Body of pancreas (tissue), 4 donors: ENCODE results near the gene RNF222. TPM values are rescaled to one million over a fixed set of nuclear protein-coding genes. Genes with fewer than 3 reads are reported as not detected.
A peak's percentile ranks its signal among the peaks of the same experiment; 100 is the strongest.

Experiments used
- ATAC-seq: fragments of 150-250 bp; one replicate; pipeline ENCODE4 v1.9.1; 2016
- DNase-seq, 4 donors: peaks; one replicate each; pipeline ENCODE4 v3.0.0-alpha.2; 2019
- H3K27ac ChIP-seq, 4 donors: fragments of 200-600 bp; sonication (generic); 1 replicate in 3 of 4; 2 replicates in 1 of 4; pipeline versions ENCODE4 v1.5.1 to v1.6.1; 2016 to 2019; ENCODE audit warnings: mild to moderate bottlenecking in 1 of 4, mixed read lengths in 1 of 4, moderate library complexity in 1 of 4
- H3K27me3 ChIP-seq, 2 donors: fragments of 200-600 bp; sonication (generic); one replicate each; pipeline ENCODE4 v1.6.0; 2016; ENCODE audit warnings: mild to moderate bottlenecking in 1 of 2
- H3K36me3 ChIP-seq, 2 donors: fragments of 200-600 bp; sonication (generic); replicated peaks in 1 of 2; 2 replicates each; pipeline ENCODE4 v1.5.1; 2016; ENCODE audit warnings: low read depth in 2 of 2; ENCODE audit not compliant: insufficient read depth in 1 of 2
- H3K4me1 ChIP-seq: fragments of 200-600 bp; sonication (generic); one replicate; pipeline ENCODE4 v1.6.0; 2016
- H3K4me3 ChIP-seq, 2 donors: fragments of 200-600 bp; sonication (generic); 1 replicate in 1 of 2; 2 replicates in 1 of 2; pipeline ENCODE4 v1.5.1; 2016 to 2019
- H3K9me3 ChIP-seq, 3 donors: fragments of 200-600 bp; sonication (generic); 1 replicate in 2 of 3; 2 replicates in 1 of 3; pipeline ENCODE4 v1.5.1; 2016
- CTCF ChIP-seq, 7 experiments: fragments of 450-650 bp in 4 of 7; fragments of 200-600 bp in 3 of 7; sonication (generic) in 3 of 7; IDR thresholded peaks; one replicate each; pipeline ENCODE4 v1.5.1; 2016 to 2019; ENCODE audit warnings: antibody characterized with exemption in 7 of 7
- POLR2A ChIP-seq, 3 donors: fragments of 450-650 bp; IDR thresholded peaks; one replicate each; pipeline ENCODE4 v1.6.1; 2016; ENCODE audit warnings: antibody characterized with exemption in 3 of 3, mild to moderate bottlenecking in 2 of 3
- whole genome bisulfite sequencing, 2 donors: methylation state at CpG; one replicate each; pipeline ENCODE4 v1.1.5; 2017; 5-methylcytosine and 5-hydroxymethylcytosine counted together
- intact Hi-C: fragments of 100-400 bp; cut with DNase I; formaldehyde crosslinking; loops from one replicate; pipeline ENCODE4 v1.15.1; 2023
- total RNA-seq, 2 donors: library from RNA; depleted of rRNA; stranded (reverse); fragments of >200 nt; gene quantifications; one replicate each; pipeline ENCODE4 v1.1.0, GENCODE V29; 2016

Gene RNF222
- total RNA-seq, 2 donors from 2014 or later: not detected

GRCh38 chr17:8435245-8436168 lies 37.9 kb upstream of the RNF222 start, which contains the start of gene NDEL1:
TSS of gene NDEL1 (plus strand) at chr17:8435884. CDS start at chr17:8444272, 8,388 bp downstream.
- 5 to 16% methylated on average over 8 to 27 of the region's 68 CpGs for WGBS, 2 donors
- Histone ChIP-seq H3K27me3 (no peaks in the 10 kb centered on the region), H3K27ac (peak within 1 kb of the TSS; percentile 99 to 100 (median 100)), H3K36me3 (peaks cover 0 to 1% of the 10 kb centered on the region in 2 donors), H3K4me3 (peak within 1 kb of the TSS; percentile 55 to 81), H3K9me3 (no peaks in the 10 kb centered on the region), H3K4me1 (peaks cover 4% of the 10 kb centered on the region)
- DNase-seq: peak; percentile 99 to 100 (median 99)
- intact Hi-C loops: no loop called here
- no peak for TF ChIP-seq CTCF (IDR thresholded peaks at IDR 0.05)
- peak; percentile 99 for TF ChIP-seq POLR2A (IDR thresholded peaks at IDR 0.05)
- peak; percentile 97 for ATAC-seq

GRCh38 chr17:8430966-8431365 lies 33.3 kb upstream of the RNF222 start:
- Histone ChIP-seq H3K36me3 (no peaks in the 10 kb centered on the region), H3K4me1 (no peaks in the 10 kb centered on the region), H3K27me3 (no peaks in the 10 kb centered on the region), H3K4me3 (no peak overlapping the region), H3K27ac (no peak overlapping the region), H3K9me3 (no peaks in the 10 kb centered on the region)
- intact Hi-C loops: no loop called here
- ATAC-seq (no peak), DNase-seq (peak in 3 of 4 donors; percentile 10 to 34 (median 17))
- no peak for TF ChIP-seq POLR2A (IDR thresholded peaks at IDR 0.05)
- no peak for TF ChIP-seq CTCF (IDR thresholded peaks at IDR 0.05)
- 72 to 73% methylated on average over 3 to 7 of the region's 7 CpGs for WGBS, 2 donors

DNA sequence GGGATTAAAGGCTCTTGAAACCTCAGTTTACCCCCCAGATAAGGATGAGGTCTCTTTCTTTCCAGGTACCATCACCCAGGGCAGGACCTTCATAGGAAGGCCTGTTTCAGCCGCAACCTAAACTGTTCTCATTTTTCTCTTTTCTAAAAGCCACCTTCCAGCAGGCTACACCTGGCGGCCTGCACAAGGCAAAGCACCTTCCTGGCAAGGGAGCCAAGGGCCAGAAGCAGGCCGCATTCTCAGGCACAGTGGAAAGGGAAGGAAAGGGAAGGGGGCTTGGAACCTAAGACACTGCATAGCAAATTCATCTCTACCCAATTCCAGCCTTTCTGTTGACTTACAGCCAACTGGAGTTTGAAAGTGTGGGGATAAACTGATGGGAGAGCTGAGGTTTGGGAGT lies 29.2 kb upstream of the RNF222 start:
- Histone ChIP-seq H3K36me3 (no peaks in the 10 kb centered on the region), H3K4me3 (no peak overlapping the region), H3K27ac (no peak overlapping the region), H3K4me1 (no peaks in the 10 kb centered on the region), H3K9me3 (no peaks in the 10 kb centered on the region), H3K27me3 (no peaks in the 10 kb centered on the region)
- no peak for DNase-seq
- WGBS, 2 donors: 88 to 90% methylated on average over 3 of the region's 3 CpGs
- intact Hi-C loops: no loop called here
- ATAC-seq: no peak
- TF ChIP-seq CTCF (IDR thresholded peaks at IDR 0.05) (no peak), POLR2A (IDR thresholded peaks at IDR 0.05) (no peak)

DNA sequence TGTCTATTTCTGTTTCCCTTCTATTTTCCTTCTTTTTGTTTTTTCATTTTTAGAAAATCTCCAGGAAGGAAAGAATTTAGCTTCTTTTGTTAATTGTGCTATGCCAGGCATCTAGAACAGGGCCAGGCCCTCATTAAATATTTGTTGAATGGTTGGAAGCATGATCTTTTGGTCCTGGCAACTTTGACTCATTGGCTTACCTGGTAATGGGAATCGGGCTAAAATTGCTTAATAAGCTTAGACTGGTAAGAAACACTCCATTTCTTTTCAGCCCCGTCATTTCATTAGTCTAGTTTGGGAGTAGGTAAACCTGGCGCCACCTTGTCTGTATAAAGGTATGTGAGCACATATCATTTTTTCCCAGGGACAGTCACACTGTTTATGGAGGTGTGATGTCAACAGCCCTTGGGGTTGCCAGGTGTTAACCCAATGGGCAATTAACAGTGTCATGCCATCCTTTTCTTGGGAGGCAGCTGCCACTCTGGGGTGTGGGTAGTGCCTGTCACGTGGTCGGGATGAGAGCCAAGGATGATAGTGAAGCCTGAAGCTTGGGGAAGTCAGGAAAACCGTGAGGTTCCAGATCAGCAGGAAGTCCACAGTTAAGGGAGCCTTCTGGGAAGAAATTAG lies 28.6 kb upstream of the RNF222 start:
- no peak for DNase-seq
- Histone ChIP-seq H3K27ac (no peak overlapping the region), H3K9me3 (no peaks in the 10 kb centered on the region), H3K4me1 (no peaks in the 10 kb centered on the region), H3K4me3 (no peak overlapping the region), H3K36me3 (no peaks in the 10 kb centered on the region), H3K27me3 (no peaks in the 10 kb centered on the region)
- WGBS, 2 donors: 64 to 69% methylated on average over 4 to 6 of the region's 6 CpGs
- no peak for TF ChIP-seq POLR2A (IDR thresholded peaks at IDR 0.05)
- no peak for TF ChIP-seq CTCF (IDR thresholded peaks at IDR 0.05)
- no peak for ATAC-seq
- intact Hi-C loops: no loop called here
